ENCODE measurements around the gene HSP90AA1.

DNA sequence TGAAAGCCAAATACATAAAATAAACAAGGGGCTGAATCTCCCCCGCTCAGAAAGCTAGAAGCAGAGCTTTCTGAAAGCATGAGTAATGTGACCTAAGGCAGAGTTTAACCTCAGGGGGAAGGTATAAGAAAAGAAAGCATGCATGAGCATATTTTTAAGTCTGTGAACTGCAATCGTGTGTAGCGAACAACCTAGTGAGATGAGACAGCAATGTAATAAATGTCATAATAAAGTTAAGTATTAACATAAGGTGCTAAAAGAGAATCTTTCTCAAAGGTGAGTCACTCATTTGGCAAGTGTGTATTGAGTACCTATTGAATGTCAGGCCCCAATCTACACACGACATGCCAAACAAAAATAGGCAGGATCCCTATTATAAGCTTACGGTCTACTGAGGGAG lies 38.7 kb upstream of the HSP90AA1 start:
- TF ChIP-seq, protein P1, sequence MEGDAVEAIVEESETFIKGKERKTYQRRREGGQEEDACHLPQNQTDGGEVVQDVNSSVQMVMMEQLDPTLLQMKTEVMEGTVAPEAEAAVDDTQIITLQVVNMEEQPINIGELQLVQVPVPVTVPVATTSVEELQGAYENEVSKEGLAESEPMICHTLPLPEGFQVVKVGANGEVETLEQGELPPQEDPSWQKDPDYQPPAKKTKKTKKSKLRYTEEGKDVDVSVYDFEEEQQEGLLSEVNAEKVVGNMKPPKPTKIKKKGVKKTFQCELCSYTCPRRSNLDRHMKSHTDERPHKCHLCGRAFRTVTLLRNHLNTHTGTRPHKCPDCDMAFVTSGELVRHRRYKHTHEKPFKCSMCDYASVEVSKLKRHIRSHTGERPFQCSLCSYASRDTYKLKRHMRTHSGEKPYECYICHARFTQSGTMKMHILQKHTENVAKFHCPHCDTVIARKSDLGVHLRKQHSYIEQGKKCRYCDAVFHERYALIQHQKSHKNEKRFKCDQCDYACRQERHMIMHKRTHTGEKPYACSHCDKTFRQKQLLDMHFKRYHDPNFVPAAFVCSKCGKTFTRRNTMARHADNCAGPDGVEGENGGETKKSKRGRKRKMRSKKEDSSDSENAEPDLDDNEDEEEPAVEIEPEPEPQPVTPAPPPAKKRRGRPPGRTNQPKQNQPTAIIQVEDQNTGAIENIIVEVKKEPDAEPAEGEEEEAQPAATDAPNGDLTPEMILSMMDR (IDR thresholded peaks at IDR 0.05) = no peak
- no peak for TF ChIP-seq POLR2AphosphoS5 (IDR thresholded peaks at IDR 0.05)

All from suprapubic skin (tissue), 3 donors.